CD14-positive monocyte (primary cell): ENCODE results near the gene BDNF. TPM values are rescaled to one million over a fixed set of nuclear protein-coding genes. Genes with fewer than 3 reads are reported as not detected.

Experiments
- DNase-seq, 3 donors: peaks; one replicate each; pipeline ENCODE4 v3.0.0-alpha.2; 2011 to 2022
- H2AFZ ChIP-seq: 2 replicates; pipeline ENCODE4 v1.6.0; 2012; ENCODE audit warnings: mild to moderate bottlenecking, low read depth, low read length, inconsistent platforms; ENCODE audit not compliant: insufficient read depth, poor library complexity, severe bottlenecking
- H3K27ac ChIP-seq, 2 donors: 1 replicate in 1 of 2; 2 replicates in 1 of 2; pipeline ENCODE4 v1.5.1; 2012 to 2013; ENCODE audit warnings: low read length in 2 of 2, control low read depth in 1 of 2, inconsistent platforms in 1 of 2, low read depth in 1 of 2, mild to moderate bottlenecking in 1 of 2
- H3K27me3 ChIP-seq, 2 donors: one replicate each; pipeline versions ENCODE4 v1.6.0 to v1.6.1; 2011 to 2013; ENCODE audit warnings: low read length in 2 of 2; ENCODE audit not compliant: control insufficient read depth in 2 of 2, insufficient read depth in 2 of 2
- H3K36me3 ChIP-seq, 2 donors: replicated peaks in 1 of 2; 1 replicate in 1 of 2; 2 replicates in 1 of 2; pipeline versions ENCODE4 v1.5.1 to v1.6.1; 2012 to 2013; ENCODE audit warnings: low read length in 2 of 2, control low read depth in 1 of 2, inconsistent platforms in 1 of 2, mild to moderate bottlenecking in 1 of 2; ENCODE audit not compliant: insufficient read depth in 2 of 2, control insufficient read depth in 1 of 2
- H3K4me1 ChIP-seq, 2 donors: 1 replicate in 1 of 2; 2 replicates in 1 of 2; pipeline versions ENCODE4 v1.5.1 to v1.6.1; 2012 to 2013; ENCODE audit warnings: low read length in 2 of 2, control low read depth in 1 of 2, inconsistent platforms in 1 of 2, mild to moderate bottlenecking in 1 of 2, moderate library complexity in 1 of 2; ENCODE audit not compliant: insufficient read depth in 2 of 2, control insufficient read depth in 1 of 2
- H3K4me2 ChIP-seq: replicated peaks from 2 replicates; pipeline ENCODE3; 2012; ENCODE audit warnings: low read length, moderate library complexity, mild to moderate bottlenecking; ENCODE audit not compliant: poor library complexity, severe bottlenecking; ENCODE audit errors: extremely low read depth
- H3K4me3 ChIP-seq, 3 experiments: fragments of 200-600 bp in 1 of 3; sonication (generic) in 1 of 3; replicated peaks in 1 of 3; 1 replicate in 2 of 3; 2 replicates in 1 of 3; pipeline ENCODE4 v1.5.1; 2011 to 2013; ENCODE audit warnings: low read length in 3 of 3, mild to moderate bottlenecking in 3 of 3, control low read depth in 2 of 3, low read depth in 2 of 3, inconsistent platforms in 1 of 3, moderate library complexity in 1 of 3
- H3K79me2 ChIP-seq: 2 replicates; pipeline ENCODE4 v1.6.0; 2012; ENCODE audit warnings: mild to moderate bottlenecking, control low read depth, inconsistent platforms, low read length, moderate library complexity; ENCODE audit not compliant: insufficient read depth
- H3K9ac ChIP-seq: 2 replicates; pipeline ENCODE4 v1.6.0; 2017; ENCODE audit warnings: low read length, mild to moderate bottlenecking; ENCODE audit not compliant: insufficient read depth, poor library complexity, severe bottlenecking
- H3K9me3 ChIP-seq, 2 donors: replicated peaks in 1 of 2; 1 replicate in 1 of 2; 2 replicates in 1 of 2; pipeline versions ENCODE4 v1.5.1 to v1.6.1; 2012 to 2013; ENCODE audit warnings: low read length in 2 of 2, control low read depth in 1 of 2; ENCODE audit not compliant: control insufficient read depth in 1 of 2, insufficient read depth in 1 of 2
- H4K20me1 ChIP-seq: 2 replicates; pipeline ENCODE4 v1.6.0; 2012; ENCODE audit warnings: mild to moderate bottlenecking, low read length, control low read depth, moderate library complexity; ENCODE audit not compliant: insufficient read depth
- H3K27ac Mint-ChIP-seq, 7 donors: one replicate each; pipeline ENCODE4 v1.8.0; 2020; ENCODE audit warnings: mild to moderate bottlenecking in 7 of 7, mixed read lengths in 7 of 7, moderate library complexity in 6 of 7, inconsistent platforms in 2 of 7
- H3K27me3 Mint-ChIP-seq, 3 donors: one replicate each; pipeline ENCODE4 v1.8.0; 2021 to 2022; ENCODE audit warnings: low read depth in 3 of 3, mild to moderate bottlenecking in 3 of 3, mixed read lengths in 3 of 3, moderate library complexity in 3 of 3, inconsistent platforms in 1 of 3
- H3K36me3 Mint-ChIP-seq, 2 donors: one replicate each; pipeline ENCODE4 v1.8.0; 2020; ENCODE audit warnings: mixed read lengths in 2 of 2, inconsistent platforms in 1 of 2, mild to moderate bottlenecking in 1 of 2
- H3K4me1 Mint-ChIP-seq: one replicate; pipeline ENCODE4 v1.8.0; 2020; ENCODE audit warnings: mild to moderate bottlenecking, mixed read lengths
- H3K4me3 Mint-ChIP-seq, 2 donors: one replicate each; pipeline ENCODE4 v1.8.0; 2020; ENCODE audit warnings: mild to moderate bottlenecking in 2 of 2, mixed read lengths in 2 of 2, moderate library complexity in 1 of 2
- H3K9me3 Mint-ChIP-seq, 7 donors: one replicate each; pipeline ENCODE4 v1.8.0; 2020 to 2022; ENCODE audit warnings: mixed read lengths in 7 of 7, mild to moderate bottlenecking in 6 of 7, moderate library complexity in 6 of 7, inconsistent platforms in 2 of 7
- WGBS: methylation state at CpG from one replicate; pipeline ENCODE4 v1.1.5; 2013; ENCODE audit warnings: missing lambda C conversion rate; ENCODE audit not compliant: insufficient coverage; 5-methylcytosine and 5-hydroxymethylcytosine counted together
- intact Hi-C, 2 donors: fragments of 100-400 bp; cut with micrococcal nuclease; formaldehyde crosslinking; loops; one replicate each; pipeline versions ENCODE4 v1.15.0 to v1.15.1; 2023
- polyA plus RNA-seq, 3 donors: library from polyadenylated mRNA; depleted of rRNA in 1 of 3; unstranded in 2 of 3; stranded (reverse) in 1 of 3; fragments of 300-500 nt in 2 of 3; fragments of >200 nt in 1 of 3; fragmentation: Illumina TruSeq in 2 of 3; gene quantifications; 1 replicate in 2 of 3; 2 replicates in 1 of 3; pipeline ENCODE4 v1.2.3, GENCODE V29; 2012 to 2021
- TF ChIP-seq, protein P1 (sequence below): fragments of 200-600 bp; IDR thresholded peaks from one replicate; pipeline ENCODE4 v1.8.0; 2022; ENCODE audit warnings: antibody characterized with exemption, mild to moderate bottlenecking

The BDNF gene
- polyA plus RNA-seq, 3 donors, result not detected

DNA sequence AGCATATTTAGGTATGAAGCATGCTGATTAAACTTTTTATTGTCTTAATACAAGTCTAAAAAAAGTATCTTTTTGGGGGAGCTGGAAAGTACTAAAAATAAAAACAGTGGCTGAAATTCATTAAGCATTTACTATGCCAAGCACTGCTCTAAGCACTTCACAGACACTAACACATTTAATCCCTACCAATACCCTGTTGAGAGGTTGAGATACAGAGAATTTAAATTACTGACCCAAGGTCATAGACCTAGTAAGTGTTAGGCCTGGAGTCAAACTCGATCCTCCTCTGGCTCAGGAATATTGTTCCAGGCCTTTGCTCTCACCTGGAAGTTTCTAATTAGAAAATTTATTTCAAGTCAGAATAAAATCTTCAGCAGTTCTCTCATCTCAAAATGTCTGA, 18.6 kb downstream of the BDNF start:
- Mint-ChIP-seq H3K36me3 (no peaks in the 10 kb centered on the region), H3K27me3 (peaks cover 0 to 8% (median 0%) of the 10 kb centered on the region in 3 donors), H3K4me3 (no peak overlapping the region), H3K9me3 (peaks cover 0 to 11% (median 4%) of the 10 kb centered on the region in 7 donors), H3K27ac (no peak overlapping the region), H3K4me1 (no peaks in the 10 kb centered on the region)
- Histone ChIP-seq H3K27me3 (no peaks in the 10 kb centered on the region), H4K20me1 (no peaks in the 10 kb centered on the region), H3K27ac (no peak overlapping the region), H3K79me2 (no peaks in the 10 kb centered on the region), H3K9ac (no peak overlapping the region), H3K4me3 (no peak overlapping the region), H3K4me1 (no peaks in the 10 kb centered on the region), H3K4me2 (no peak overlapping the region), H3K9me3 (no peaks in the 10 kb centered on the region), H3K36me3 (no peaks in the 10 kb centered on the region), H2AFZ (no peak overlapping the region)
- DNase-seq, result no peak
- intact Hi-C loops, result no loop called here
- TF ChIP-seq, protein P1, sequence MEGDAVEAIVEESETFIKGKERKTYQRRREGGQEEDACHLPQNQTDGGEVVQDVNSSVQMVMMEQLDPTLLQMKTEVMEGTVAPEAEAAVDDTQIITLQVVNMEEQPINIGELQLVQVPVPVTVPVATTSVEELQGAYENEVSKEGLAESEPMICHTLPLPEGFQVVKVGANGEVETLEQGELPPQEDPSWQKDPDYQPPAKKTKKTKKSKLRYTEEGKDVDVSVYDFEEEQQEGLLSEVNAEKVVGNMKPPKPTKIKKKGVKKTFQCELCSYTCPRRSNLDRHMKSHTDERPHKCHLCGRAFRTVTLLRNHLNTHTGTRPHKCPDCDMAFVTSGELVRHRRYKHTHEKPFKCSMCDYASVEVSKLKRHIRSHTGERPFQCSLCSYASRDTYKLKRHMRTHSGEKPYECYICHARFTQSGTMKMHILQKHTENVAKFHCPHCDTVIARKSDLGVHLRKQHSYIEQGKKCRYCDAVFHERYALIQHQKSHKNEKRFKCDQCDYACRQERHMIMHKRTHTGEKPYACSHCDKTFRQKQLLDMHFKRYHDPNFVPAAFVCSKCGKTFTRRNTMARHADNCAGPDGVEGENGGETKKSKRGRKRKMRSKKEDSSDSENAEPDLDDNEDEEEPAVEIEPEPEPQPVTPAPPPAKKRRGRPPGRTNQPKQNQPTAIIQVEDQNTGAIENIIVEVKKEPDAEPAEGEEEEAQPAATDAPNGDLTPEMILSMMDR, result no peak
- no CpG with 5 or more reads among the region's 1 CpG for WGBS

DNA sequence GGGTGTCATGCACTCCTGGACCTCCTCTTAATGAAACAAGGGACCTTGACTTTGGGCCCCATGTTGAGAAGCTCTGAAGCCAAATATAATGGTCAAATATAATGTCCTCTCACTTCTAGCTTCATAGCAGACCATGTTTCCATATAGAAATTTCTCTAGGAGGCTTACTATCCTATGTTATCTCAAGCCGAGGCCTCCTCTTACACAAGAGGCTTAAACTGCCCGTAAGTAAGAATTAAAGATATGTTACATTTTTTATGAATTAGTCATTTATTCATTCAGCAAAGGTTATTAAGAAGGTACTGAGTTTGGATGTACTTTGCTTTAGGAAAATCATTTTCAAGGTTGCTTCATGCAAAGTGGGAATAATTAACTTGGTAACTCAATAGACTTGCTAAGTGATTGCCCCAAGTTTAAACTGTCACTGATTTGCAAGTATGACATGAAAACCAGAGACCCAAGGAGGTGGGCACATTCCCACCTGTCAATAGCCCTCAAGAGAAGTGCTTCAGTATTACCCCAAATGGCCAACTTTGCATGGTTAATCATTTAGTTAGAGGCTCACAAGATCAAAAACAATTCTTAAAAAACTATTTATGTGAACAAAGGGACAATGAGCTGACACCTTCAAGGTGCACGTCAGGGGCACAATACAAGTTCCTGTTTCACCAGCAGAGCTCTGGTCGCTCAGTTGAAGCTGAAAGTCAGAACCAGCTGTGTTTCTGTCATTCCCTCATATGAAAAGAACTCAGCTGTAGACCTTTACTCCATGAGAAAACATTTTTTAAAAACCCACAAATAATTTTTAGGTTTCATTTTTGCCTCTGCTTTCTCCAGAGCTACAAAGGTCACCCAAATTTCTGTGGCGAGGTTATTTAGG, 20.9 kb downstream of the BDNF start:
- Histone ChIP-seq H3K4me1 (no peaks in the 10 kb centered on the region), H3K27ac (no peak overlapping the region), H3K79me2 (no peaks in the 10 kb centered on the region), H2AFZ (no peak overlapping the region), H3K4me3 (no peak overlapping the region), H3K4me2 (no peak overlapping the region), H3K27me3 (no peaks in the 10 kb centered on the region), H3K9ac (no peak overlapping the region), H3K9me3 (no peaks in the 10 kb centered on the region), H3K36me3 (no peaks in the 10 kb centered on the region), H4K20me1 (no peaks in the 10 kb centered on the region)
- intact Hi-C loops, result no loop called here
- H3K36me3 Mint-ChIP-seq, result no peaks in the 10 kb centered on the region
- TF ChIP-seq, protein P1, result no peak
- peaks cover 0 to 3% (median 2%) of the 10 kb centered on the region in 3 donors for H3K27me3 Mint-ChIP-seq
- 86% methylated on average over 2 of the region's 5 CpGs for WGBS
- no peak overlapping the region for H3K27ac Mint-ChIP-seq
- H3K4me1 Mint-ChIP-seq, result no peaks in the 10 kb centered on the region
- no peak overlapping the region for H3K4me3 Mint-ChIP-seq
- H3K9me3 Mint-ChIP-seq, result peaks cover 0 to 8% (median 4%) of the 10 kb centered on the region in 7 donors
- no peak for DNase-seq
